Tibial artery (tissue), 4 donors: ENCODE results near the gene THSD7A.

Experiments
- DNase-seq, 2 donors: peaks; one replicate each; pipeline ENCODE4 v3.0.0-alpha.2; 2019
- H3K27ac ChIP-seq, 2 donors: fragments of 200-600 bp; sonication (generic) in 1 of 2; 1 replicate in 1 of 2; 2 replicates in 1 of 2; pipeline ENCODE4 v1.5.1; 2018 to 2019; ENCODE audit warnings: mild to moderate bottlenecking in 1 of 2
- H3K27me3 ChIP-seq, 2 donors: fragments of 200-600 bp; sonication (generic) in 1 of 2; one replicate each; pipeline versions ENCODE4 v1.5.1 to v1.6.0; 2016 to 2019
- H3K36me3 ChIP-seq, 3 donors: fragments of 200-600 bp; sonication (generic) in 2 of 3; one replicate each; pipeline ENCODE4 v1.5.1; 2016 to 2019; ENCODE audit warnings: mild to moderate bottlenecking in 2 of 3
- H3K4me1 ChIP-seq, 4 donors: fragments of 200-600 bp; sonication (generic) in 2 of 4; 1 replicate in 3 of 4; 2 replicates in 1 of 4; pipeline ENCODE4 v1.5.1; 2016 to 2019
- H3K4me3 ChIP-seq, 2 donors: fragments of 200-600 bp; sonication (generic) in 1 of 2; 1 replicate in 1 of 2; 2 replicates in 1 of 2; pipeline ENCODE4 v1.5.1; 2018 to 2019; ENCODE audit warnings: mild to moderate bottlenecking in 2 of 2
- H3K9me3 ChIP-seq, 3 donors: fragments of 200-600 bp; sonication (generic) in 1 of 3; one replicate each; pipeline ENCODE4 v1.5.1; 2016 to 2019
- CTCF ChIP-seq, 2 experiments: fragments of 200-600 bp in 1 of 2; fragments of 450-650 bp in 1 of 2; IDR thresholded peaks; one replicate each; pipeline ENCODE4 v1.5.1; 2017 to 2019; ENCODE audit warnings: antibody characterized with exemption in 2 of 2, mild to moderate bottlenecking in 1 of 2, moderate library complexity in 1 of 2
- intact Hi-C: fragments of 100-400 bp; cut with DNase I; formaldehyde crosslinking; loops from one replicate; pipeline ENCODE4 v1.15.0; 2023; ENCODE audit warnings: low total_unique reads

THSD7A gene

GRCh38 chr7:11703829-11704228 is 128.2 kb downstream of the THSD7A start:
- Histone ChIP-seq H3K4me3 (no peak overlapping the region), H3K36me3 (no peaks in the 10 kb centered on the region), H3K4me1 (no peaks in the 10 kb centered on the region), H3K27me3 (no peaks in the 10 kb centered on the region), H3K9me3 (no peaks in the 10 kb centered on the region), H3K27ac (no peak overlapping the region)
- DNase-seq: no peak
- no peak for TF ChIP-seq CTCF (IDR thresholded peaks at IDR 0.05)
- intact Hi-C loops: no loop called here

GRCh38 chr7:11702938-11703337 is 129.1 kb downstream of the THSD7A start:
- no peaks in the 10 kb centered on the region for H3K36me3 ChIP-seq
- TF ChIP-seq CTCF (IDR thresholded peaks at IDR 0.05): no peak
- no peak overlapping the region for H3K4me3 ChIP-seq
- intact Hi-C loops: no loop called here
- no peaks in the 10 kb centered on the region for H3K4me1 ChIP-seq
- DNase-seq: no peak
- no peak overlapping the region for H3K27ac ChIP-seq
- H3K9me3 ChIP-seq: no peaks in the 10 kb centered on the region
- H3K27me3 ChIP-seq: no peaks in the 10 kb centered on the region

- Histone ChIP-seq H3K4me1 (no peaks in the 10 kb centered on the region), H3K27ac (no peak overlapping the region), H3K4me3 (no peak overlapping the region), H3K36me3 (no peaks in the 10 kb centered on the region), H3K27me3 (no peaks in the 10 kb centered on the region), H3K9me3 (no peaks in the 10 kb centered on the region)
- intact Hi-C loops: no loop called here
- no peak for DNase-seq
- no peak for TF ChIP-seq CTCF (IDR thresholded peaks at IDR 0.05)
These were observed 130.0 kb downstream of the THSD7A start for GRCh38 chr7:11701829-11702560.

- no peaks in the 10 kb centered on the region for H3K27me3 ChIP-seq
- intact Hi-C loops: no loop called here
- no peak for TF ChIP-seq CTCF (IDR thresholded peaks at IDR 0.05)
- no peak for DNase-seq
- no peak overlapping the region for H3K4me3 ChIP-seq
- no peaks in the 10 kb centered on the region for H3K36me3 ChIP-seq
- no peaks in the 10 kb centered on the region for H3K4me1 ChIP-seq
- no peak overlapping the region for H3K27ac ChIP-seq
- no peaks in the 10 kb centered on the region for H3K9me3 ChIP-seq
These were observed 132.3 kb downstream of the THSD7A start for GRCh38 chr7:11699666-11700065.

- no peaks in the 10 kb centered on the region for H3K9me3 ChIP-seq
- H3K27ac ChIP-seq: no peak overlapping the region
- no peak overlapping the region for H3K4me3 ChIP-seq
- no peaks in the 10 kb centered on the region for H3K27me3 ChIP-seq
- no peak for TF ChIP-seq CTCF (IDR thresholded peaks at IDR 0.05)
- H3K4me1 ChIP-seq: no peaks in the 10 kb centered on the region
- DNase-seq: no peak
- H3K36me3 ChIP-seq: no peaks in the 10 kb centered on the region
- intact Hi-C loops: no loop called here
These were observed 133.6 kb downstream of the THSD7A start for GRCh38 chr7:11698384-11698871.
